GM19238 (cell line): ENCODE measurements around the gene STK32C.
"Not testable (repeated sequence)": the region's sequence is repeated elsewhere in the genome, so short reads cannot be mapped to it uniquely, and the experiment has no call there.

ENCODE experiments used
- DNase-seq: peaks from one replicate; pipeline ENCODE4 v3.0.0; 2011; ENCODE audit warnings: low spot score; ENCODE audit not compliant: insufficient read length

The STK32C gene

DNA sequence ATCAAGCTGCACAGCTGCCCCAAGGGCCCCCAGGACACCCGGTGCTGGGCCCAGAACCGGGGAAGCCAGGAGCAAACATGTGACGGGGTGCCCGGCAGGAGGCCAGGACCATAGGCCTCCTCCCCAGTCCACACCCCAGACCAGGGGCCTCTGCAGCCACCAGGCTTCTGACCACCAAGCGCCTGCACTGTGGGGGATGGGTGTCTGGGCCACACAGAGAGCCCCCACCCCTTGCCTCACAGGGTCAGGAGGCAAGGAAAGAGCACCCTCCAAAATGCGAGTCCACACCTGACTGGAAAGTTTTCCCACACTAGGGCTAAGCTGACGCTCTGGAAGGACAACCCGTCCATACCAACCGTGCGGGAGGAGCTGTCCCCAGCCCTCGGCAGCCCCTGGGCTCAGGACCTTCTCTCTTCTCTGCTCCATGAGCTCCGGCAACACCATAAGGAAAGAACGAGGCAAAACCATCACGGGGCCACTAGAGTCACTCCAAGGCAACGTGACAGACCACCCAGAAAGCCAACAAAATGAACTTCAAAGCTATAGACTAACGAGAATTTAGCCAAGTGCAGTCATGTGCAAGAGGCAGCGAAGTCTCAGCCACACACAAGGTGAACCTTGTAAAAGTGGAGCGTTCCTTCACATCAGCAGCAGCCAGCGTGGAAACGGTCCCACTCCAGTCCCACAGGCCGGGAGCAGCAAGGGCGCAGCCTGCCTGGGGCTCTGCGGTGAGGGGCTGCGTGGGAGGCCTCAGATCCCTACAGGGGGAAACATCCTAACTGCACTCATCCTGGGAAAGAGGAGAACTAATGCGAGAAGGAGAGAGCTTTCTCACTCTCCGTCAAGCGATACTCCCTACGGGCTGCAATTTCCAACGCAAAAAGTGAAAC is 5.1 kb downstream of the STK32C start:
- DNase-seq: no peak

DNA sequence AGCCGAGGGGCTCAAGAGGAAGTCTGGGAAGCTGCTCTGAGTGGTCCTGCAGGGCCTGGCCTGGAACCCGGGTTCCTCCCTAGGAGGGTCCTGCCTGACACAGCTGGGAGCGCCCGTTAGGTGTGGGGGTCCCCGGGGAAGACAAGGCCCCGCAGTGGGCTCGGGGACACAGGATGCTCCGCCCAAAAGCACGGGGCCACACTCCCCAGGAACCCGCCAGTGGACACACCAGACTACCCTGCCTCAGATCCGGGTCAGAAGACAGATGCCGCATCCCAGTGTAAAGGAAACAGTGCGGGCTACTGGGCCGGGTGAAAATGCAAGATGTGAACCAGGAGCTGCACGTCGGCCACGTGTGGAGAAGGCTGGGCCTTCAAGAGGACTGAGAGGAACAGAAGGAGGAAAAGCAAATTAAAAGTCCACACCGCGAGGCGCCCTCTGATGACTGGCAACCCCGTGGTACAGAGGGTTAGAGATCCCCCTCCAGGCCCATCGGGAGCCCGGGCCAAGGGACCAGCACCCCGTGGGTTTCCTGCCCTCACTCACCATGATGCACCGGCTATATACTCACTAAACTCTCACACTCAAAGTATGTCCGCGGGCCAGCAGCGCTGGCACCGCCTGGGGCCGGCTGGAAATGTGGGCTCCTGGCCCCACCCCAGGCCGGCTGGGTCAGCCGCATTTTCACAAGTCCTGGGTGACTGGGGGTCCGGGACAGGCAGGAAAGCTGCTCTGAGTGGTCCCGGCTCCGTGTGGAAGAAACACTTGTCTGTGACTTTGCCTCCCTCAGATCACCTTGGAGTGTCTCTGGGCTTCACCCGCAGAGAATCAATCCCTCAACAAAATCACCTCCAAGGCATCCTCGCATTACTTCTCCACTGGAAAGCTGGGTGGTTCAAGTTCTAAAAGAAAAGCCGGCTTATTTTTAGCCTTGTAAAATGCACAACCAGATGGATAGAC is 6.1 kb downstream of the STK32C start:
- no peak for DNase-seq

DNA sequence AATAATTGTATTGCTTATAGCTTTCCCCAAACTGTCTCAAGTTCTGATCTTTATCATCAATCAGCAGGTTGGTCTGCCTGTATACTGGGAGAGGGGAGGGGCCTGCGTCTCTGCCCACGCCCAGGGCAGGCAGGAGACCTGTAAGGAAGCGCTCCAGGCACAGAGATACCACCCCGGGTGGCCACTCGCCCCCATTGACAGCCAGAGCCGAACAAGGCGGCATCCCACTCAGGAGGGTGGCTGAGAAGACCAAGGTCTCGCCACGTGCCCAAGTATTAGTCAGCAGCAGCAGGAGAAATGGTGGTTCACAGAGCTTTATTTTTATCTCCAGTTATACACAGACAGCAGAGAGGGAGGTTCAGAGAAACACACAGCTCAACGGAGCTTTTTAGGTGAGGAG is 7.2 kb downstream of the STK32C start:
- DNase-seq: no peak

DNA sequence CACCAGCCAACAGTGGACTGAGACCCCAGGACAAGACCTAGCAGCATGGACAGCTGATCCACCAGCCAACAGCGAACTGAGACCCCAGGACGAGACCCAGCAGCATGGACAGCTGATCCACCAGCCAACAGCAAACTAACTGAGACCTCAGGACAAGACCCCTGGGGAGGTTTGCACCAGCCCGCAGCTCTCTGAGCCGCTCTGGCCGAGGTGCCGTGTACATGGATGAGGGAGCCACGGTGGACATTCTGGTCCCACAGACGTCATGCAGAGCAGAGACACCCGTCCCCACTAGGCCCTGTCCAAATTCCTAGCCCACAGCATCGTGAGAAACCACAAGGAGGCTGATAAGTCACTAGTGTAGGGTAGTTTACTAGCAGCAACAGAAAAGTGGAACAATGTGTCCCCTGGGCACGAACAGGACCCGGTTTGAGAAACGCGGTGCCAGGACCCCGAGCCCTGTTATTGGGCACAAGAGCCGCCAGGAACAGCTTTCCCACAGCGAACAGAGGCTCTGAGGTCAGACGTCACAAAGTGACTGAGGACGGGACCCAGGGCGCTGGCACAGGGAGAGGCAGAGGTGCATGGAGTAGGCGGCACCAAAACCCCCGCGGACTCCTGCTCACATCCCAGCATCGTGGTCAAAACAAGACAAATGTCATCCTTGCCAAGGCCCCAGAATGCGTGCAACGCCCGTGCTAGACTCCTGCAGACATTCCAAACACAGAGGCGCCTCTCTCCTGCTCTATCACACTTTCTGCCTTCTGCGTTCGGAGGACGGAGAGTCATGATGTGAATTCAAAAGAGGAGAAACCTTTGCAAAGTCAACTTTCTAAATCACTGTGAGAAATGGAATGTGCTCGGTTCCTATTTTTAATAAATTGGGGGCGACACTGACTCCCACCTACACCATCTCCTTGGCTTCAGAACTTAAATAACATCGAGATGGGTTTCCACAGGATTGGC is 8.1 kb downstream of the STK32C start:
- no peak for DNase-seq

DNA sequence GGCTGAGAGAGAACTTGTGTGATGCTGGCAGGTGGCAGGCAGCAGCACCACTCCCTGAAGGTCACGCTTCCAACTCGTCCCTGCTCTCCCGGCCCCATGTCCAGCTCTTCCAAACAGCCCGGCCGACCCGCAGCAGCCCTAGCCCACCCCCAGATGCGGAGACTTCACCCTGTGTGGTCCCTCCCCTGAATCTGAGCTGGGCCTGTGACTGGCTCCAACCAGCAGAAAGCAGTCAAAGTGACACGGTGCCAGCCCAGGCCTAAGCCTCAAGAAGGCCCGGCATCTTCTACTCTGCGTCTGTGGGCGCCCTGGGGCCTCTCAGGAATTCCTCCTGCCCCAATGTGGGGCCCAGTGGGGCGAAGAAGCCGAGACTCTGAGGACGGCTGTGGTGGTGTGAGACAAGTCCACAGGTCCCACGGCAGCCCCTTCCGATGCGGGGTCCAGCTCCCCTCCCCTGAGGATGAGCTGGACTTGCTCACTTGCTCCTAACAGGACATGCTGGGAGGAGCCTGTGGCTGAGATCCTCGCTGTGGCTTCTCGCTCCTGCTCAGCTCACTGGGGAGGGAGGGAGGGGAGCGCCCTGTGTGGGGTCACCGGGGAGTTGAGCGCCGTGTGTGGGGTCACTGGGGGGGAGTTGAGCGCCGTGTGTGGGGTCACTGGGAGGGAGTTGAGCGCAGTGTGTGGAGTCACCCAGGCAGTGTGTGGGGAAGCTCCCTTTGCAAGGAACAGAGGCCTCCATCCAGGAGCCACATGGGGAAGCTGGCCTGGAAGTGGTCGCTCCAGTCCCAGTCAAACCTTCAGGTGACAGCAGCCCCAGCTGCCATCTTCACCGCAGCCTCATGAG is 9.5 kb downstream of the STK32C start:
- DNase-seq: no peak

DNA sequence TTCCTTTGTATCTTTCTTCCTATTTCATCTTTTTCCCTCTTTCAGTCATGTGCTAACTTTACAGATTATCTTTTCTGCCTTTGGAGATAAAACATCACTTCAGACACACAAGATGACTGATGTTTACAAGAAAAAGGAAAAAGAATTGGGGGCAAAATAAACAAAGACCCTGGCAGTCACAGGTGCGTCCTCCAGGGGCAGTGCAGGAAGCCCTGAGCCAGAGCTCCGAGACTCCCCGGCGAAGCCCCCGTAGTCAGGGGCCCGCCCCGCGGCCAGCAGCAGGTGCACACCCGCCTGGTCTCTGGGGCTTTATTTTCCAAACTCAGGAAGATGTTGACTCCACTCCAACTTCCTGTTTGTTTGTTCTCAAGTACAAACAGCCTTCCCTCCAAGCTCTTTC is 10.2 kb downstream of the STK32C start:
- DNase-seq: no peak

DNA sequence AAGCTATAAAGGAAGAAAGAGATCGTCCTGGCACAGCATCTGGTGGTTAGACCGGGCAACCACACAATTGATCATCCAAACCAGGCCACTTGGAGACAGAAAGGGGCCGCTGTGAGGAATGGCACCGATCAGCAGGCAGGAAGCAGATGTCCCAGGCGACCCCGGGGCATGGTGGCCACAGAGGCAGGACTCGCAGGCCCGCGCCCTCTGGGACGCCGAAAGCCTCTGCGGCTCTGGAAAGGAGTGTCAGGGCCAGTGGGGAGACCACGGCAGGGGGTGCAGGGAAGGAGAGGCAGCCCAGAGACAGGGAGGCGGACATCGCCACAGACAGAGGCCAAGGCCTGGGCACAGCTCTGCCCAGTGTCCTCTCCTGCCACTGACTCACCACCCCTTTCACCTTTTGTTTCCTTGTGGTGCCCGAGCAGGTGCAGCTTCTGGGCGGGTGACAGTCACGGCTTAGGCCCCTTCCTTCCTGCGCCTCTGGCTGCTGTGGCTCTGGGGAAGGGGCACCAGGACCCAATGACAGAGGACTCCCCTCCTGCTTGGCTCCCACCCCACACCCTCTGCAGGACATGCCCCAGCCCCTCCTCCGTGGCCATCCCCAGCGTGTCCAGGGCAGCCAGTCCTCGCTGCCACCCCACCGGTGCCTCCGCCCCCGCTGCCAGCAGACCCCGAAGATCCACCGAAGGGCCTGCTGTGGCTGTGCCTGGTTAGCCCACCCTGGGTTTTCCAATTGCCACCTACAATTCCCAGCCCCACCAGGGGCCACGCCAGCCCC is 10.9 kb downstream of the STK32C start:
- DNase-seq: no peak

DNA sequence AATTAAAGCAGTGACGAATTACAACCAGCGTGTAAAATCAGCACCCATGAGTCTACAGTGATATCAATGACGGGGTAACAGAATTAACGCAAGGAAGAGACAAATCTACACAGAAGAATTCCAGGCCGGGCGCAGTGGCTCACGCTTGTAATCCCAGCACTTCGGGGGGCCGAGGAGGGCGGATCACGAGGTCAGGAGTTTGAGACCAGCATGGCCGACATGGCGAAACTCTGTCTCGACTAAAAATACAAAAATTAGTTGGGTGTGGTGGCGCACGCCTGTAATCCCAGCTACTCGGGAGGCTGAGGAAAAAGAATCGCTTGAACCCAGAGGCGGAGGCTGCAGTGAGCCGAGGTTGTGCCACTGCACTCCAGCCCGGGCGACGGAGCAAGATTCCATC is 12.3 kb downstream of the STK32C start:
- not testable (repeated sequence) for DNase-seq

DNA sequence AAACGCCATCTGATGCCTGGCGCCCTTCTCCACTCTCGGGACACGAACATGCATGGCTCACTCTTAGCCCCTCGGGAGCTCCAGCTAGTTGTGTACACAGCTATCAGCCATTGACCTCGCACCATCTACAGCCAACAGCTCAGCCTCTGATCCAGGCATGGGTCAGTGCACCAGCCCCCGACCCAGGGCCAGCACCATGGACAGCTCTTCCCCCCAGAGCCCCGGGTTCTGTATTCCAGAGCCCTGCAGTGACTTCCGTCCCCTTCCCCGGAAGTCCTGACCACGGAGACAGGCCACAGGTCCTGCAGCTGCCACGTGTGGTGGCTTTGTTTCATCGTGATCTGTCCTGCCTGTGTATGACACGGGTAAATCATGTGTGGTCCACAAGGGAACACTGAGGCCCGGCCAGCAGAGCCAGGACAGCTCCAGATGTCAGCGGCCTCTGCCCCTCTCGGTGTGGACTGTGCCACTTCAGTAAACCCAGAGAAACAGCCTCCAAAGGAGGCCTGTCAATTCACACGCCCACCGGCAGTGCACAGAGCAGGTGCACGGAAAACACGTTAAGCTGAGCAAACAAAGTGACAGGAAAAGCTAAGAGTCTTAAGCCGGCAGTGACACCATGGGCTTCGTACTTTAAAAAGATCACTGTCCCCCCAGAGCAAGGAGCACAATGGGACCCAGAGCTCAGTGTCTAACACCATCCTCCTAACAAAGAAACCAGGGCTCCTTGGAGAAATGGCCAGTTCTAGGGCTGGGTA is 13.0 kb downstream of the STK32C start:
- DNase-seq: no peak

DNA sequence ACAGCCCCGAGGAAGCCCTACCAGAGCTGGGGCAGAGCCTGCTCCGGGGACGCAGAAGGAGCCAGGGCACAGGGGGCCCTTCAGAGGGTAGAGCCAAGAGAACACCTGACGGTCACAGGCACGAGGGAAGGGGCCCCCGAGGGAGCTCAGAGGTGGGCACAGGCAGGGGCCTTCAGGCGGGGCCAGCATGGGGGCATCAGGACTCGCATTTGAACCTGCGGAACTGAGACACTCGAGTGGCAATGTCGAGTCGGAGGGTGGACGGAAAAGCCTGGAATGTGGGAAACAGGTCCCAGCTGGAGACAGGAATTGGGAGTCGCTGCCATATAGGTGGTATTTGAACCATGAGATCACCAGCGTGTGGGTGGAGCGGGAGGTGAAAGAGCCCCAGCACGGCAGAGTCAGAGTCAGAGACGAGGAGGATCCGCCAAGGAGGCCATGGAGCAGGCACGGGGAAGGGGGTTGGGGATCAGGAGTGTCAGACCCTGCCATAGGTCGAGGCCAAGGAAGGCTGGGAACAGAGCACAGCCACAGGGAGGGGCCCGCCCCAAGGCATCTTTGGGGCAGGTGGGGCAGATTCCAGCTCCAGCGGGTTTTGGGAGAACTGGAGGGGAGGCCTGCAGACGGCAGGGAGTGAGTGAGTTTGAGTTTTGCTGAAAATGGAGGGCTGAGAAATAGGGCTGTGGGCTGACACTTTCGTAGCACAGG is 13.8 kb downstream of the STK32C start:
- DNase-seq: no peak

DNA sequence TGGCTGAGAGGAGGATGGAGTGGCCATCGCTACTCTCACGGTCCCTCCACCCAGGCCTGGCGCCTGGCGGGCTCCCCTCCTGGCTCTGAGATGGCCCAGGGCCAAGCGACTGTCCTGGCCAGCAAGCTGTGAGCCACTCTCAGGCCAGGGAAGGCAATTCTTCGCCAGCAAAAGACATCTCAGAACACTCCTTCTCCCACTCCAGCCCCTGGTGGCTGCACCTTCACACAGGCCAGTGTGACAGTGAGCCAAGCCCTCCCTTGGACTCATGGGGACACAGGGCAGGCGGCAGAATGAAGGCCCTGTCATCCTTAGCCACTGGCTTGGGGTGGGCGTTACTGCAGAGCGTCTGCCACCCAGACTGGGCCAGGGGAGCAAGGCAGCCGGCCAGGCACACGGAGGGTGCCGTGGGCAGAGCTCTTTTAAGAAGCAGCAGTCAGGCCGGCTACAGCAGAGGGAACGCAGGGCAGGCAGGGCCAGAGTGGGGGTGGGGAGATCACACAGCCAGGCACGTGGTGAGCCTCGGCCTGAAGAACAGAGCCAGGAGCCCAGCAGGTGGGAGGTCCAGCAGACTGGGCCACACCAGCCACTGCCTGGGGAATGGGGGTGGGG is 14.4 kb downstream of the STK32C start:
- no peak for DNase-seq

DNA sequence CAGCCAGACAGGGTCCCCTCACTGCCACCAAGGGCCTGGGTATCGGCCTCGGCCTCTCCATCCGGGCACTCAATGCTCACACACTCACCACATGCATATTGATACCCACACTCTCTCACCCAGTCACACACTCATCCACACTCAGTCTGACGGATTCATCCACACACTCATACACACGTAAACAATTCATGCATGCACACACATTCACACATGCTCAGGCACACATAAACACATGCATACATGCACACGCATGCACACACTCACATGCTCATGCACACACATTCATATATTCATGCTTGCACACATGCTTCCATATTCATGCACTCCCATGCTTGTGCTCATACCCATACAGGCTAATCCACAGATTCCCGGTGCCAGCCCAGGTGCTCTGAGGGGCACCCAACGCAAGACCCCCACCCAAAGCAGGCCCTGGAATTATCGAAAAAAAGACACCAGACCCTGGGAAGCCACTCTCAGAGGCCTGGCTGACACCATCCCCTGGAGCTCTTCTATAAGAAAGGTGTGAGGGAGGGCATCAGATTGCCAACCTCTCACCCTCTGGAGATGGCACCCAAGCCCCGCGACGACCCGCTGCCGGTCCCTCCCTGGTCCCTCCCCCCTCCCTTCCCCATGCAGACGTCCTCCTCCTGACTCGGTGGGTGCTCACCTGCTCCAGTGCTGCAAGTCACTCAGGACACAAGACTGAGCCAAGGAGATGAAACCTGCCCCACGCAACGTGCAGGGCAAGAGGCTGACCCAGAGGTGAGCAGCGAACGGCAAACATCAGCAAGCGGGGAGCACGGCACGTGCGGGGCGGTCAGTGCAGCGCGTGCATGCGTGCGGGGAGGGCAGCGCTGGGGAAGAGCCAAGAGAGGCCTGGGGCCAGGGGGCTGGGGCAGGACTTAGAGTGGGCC is 15.2 kb downstream of the STK32C start:
- DNase-seq: no peak

DNA sequence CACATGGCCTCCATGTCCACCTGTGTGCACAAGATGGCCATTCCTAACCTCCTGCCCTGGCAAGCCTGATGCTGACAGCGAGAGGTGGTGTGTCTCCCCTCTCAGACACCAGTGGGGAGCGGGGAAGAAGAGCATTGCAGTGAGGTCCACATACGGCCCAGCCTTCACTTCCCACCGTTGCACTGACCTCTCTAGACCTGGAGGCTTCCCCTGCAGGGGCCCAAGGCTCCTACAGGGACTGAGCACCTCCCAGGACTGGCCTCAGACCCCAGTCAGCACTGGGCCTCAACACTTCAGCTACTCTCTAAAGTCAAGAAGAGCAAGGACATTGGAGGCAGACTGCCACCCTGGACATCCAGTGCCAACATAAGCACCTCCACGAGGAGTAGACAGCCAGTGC is 15.9 kb downstream of the STK32C start:
- DNase-seq: no peak

DNA sequence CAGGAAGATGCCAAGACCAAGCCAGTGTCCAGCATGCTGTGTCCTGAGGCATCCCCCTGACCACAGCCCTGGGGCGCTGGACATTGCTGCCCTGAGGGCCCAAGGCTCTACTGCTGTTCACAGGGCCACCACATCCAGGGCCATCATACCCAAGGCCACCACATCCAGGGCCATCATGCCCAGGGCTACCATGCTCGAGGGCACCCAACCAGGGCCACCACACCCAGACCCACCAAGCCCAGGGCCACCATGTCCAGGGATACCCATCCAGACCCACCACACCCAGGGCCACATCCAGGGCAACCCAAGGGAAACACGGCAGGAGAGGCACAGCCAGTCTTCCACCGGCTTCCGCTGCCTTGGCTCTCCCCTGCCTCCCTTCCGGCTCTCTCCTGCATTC is 17.1 kb downstream of the STK32C start:
- DNase-seq: no peak

DNA sequence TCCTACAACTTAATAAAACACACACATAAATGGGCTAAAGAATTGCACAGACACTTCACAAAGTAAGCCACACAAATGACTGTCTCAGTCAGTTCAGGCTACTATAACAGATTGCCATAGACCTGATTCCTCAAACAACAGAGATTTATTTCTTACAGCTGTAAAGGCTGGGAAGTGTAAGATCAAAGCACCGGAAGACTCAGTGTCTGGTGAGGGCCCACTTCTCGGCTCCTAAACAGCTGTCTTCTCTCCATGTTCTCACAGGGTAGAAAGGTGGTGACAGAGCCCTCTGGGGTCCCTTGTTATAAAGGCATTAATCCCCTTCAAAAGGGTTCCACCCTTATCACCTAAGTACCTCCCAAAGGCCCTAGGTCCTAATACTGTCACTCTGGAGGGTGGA is 18.3 kb downstream of the STK32C start:
- DNase-seq: no peak

DNA sequence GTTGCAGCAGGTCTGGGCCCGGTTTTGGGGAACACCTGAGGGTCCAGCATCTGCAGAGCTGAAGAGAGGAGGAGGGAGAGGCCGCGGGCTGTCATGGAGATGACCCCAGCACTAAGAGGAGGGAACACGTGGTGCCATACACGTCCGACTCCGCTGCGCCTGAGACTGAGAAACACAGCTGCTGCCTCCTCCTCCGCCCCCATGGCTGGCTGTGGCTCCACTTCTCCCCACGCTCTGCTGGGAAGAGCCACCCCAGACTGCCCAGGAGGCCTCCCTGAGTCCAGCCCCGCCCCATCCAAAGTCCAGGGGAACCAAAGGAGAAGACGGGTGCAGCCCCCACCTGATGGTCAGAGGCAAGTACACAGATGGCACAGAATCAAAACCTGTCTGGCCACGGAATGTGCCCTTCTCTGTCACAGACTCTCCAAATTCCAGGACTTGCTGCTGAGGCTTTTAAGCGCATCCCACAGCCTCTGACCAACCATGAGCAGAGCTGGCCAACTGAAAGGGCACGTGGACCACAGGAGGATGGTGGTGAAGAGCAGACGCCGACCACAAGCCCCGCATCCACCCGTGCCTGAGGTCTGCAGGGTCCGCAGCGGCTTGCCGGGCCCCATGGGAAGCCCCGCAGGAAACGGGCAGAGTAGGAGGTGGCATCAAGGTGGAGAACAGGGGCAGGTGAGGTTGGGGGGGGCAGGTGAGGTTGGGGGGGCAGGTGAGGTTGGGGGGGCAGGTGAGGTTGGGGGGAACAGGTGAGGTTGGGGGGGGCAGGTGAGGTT is 24.0 kb downstream of the STK32C start:
- DNase-seq: no peak
